Loucy (cell line): ENCODE measurements around the gene OR1L6.

Experiments used
- EZH2phosphoT487 ChIP-seq: fragments of 200-600 bp; IDR thresholded peaks from 2 replicates; pipeline ENCODE4 v1.6.1; 2018; ENCODE audit warnings: antibody characterized with exemption, mild to moderate bottlenecking, moderate library complexity, borderline replicate concordance
- TF ChIP-seq, protein P1 (sequence below): fragments of 200-600 bp; sonication (generic); conservative IDR thresholded peaks from 2 replicates; pipeline ENCODE4 v1.5.1; 2014; ENCODE audit warnings: mild to moderate bottlenecking, antibody characterized with exemption, low read length

DNA sequence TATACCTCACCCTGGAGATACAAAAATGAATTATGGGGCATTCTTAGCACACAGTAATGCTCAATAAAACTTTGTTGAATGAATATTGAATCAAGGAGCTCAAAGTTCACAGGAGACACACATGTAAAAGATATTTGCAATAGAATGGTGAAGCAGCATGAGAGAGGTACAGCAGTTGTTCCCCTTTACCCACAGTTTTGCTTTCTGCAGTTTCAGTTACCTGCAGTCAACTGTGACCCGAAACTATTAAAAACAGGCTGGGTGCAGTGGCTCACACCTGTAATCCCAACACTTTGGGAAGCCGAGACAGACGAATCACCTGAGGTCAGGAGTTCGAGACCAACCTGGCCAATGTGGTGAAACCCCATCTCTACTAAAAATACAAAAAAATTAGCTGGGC is 44.2 kb downstream of the OR1L6 start:
- TF ChIP-seq, protein P1, sequence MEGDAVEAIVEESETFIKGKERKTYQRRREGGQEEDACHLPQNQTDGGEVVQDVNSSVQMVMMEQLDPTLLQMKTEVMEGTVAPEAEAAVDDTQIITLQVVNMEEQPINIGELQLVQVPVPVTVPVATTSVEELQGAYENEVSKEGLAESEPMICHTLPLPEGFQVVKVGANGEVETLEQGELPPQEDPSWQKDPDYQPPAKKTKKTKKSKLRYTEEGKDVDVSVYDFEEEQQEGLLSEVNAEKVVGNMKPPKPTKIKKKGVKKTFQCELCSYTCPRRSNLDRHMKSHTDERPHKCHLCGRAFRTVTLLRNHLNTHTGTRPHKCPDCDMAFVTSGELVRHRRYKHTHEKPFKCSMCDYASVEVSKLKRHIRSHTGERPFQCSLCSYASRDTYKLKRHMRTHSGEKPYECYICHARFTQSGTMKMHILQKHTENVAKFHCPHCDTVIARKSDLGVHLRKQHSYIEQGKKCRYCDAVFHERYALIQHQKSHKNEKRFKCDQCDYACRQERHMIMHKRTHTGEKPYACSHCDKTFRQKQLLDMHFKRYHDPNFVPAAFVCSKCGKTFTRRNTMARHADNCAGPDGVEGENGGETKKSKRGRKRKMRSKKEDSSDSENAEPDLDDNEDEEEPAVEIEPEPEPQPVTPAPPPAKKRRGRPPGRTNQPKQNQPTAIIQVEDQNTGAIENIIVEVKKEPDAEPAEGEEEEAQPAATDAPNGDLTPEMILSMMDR, result no peak
- TF ChIP-seq EZH2phosphoT487, result no peak
